ENCODE results near the gene VAT1. TPM values are rescaled to one million over a fixed set of nuclear protein-coding genes. Genes with fewer than 3 reads are reported as not detected.

The VAT1 gene
- total and polyA plus RNA-seq, 2 of the 13 experiments (the other 11 are each of a cell fraction or from before 2014, with no cell fraction given), result 143 to 205 TPM

DNA sequence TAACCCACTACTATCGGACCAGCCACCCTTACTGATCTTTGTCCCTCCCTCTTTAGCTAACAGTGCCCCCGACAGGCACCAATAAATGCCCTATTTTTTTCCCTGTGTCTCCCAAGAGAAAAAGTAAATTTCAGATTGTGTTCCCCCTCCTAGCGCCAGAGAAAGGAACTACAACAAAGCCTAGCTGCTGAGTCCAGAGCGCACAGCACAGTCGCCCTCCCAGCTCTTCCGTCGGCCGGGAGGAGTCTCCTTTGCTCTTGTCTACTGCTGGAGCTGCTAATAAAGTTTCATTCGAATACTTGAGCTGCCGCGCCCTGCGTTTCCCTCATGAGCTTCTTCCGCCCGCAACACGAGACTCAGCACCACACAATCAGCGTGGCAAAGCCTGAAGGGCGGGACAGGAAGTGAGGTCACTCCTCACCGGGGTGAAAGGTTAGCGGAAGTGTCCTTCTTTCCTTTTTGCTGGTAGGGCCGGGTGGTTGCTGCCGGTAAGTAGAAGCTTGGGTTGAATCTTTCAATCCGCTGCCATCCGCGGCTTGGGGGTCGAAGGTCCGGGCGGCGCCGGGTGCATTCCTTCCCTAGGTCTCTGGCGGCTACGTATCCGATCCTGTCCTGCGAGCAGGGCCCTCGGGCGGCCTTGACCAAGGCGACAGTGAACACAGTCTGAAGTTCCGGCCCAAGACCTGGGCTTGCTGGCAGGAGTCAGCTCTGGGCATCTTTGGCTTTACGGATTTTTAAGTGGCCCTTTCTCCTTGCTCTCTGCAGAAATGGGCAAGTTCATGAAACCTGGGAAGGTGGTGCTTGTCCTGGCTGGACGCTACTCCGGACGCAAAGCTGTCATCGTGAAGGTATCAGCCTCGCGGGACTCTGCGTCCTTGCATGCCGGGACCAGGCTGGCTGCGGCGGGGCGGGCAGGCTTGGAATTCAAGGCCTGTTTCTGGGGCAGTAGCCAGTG is 23.9 kb downstream of the VAT1 start, which contains the start of gene RPL27 (continued):
- TF ChIP-seq, protein P1, sequence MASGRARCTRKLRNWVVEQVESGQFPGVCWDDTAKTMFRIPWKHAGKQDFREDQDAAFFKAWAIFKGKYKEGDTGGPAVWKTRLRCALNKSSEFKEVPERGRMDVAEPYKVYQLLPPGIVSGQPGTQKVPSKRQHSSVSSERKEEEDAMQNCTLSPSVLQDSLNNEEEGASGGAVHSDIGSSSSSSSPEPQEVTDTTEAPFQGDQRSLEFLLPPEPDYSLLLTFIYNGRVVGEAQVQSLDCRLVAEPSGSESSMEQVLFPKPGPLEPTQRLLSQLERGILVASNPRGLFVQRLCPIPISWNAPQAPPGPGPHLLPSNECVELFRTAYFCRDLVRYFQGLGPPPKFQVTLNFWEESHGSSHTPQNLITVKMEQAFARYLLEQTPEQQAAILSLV (CRISPR knock-in tag; IDR thresholded peaks at IDR 0.05; ENCODE audit: borderline replicate concordance), result peak; percentile 94
- no peak for TF ChIP-seq SMAD9 (CRISPR knock-in tag; IDR thresholded peaks at IDR 0.05)
- TF ChIP-seq NFE2L2 (IDR thresholded peaks at IDR 0.05; ENCODE audit: low read length), result peak; percentile 1; the same call in 1 of the 2 replicates
- TF ChIP-seq, protein P2, sequence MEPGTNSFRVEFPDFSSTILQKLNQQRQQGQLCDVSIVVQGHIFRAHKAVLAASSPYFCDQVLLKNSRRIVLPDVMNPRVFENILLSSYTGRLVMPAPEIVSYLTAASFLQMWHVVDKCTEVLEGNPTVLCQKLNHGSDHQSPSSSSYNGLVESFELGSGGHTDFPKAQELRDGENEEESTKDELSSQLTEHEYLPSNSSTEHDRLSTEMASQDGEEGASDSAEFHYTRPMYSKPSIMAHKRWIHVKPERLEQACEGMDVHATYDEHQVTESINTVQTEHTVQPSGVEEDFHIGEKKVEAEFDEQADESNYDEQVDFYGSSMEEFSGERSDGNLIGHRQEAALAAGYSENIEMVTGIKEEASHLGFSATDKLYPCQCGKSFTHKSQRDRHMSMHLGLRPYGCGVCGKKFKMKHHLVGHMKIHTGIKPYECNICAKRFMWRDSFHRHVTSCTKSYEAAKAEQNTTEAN (CRISPR knock-in tag; conservative IDR thresholded peaks at IDR 0.05), result peak; percentile 89
- TF ChIP-seq, protein P3, sequence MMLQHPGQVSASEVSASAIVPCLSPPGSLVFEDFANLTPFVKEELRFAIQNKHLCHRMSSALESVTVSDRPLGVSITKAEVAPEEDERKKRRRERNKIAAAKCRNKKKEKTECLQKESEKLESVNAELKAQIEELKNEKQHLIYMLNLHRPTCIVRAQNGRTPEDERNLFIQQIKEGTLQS (CRISPR knock-in tag; IDR thresholded peaks at IDR 0.05), result peak; percentile 78
- TF ChIP-seq ZNF33B (CRISPR knock-in tag; IDR thresholded peaks at IDR 0.05), result 0 out of 2 replicates have a peak, but pooled peaks have one; percentile 28
- peak; percentile 21; the same call in 1 of the 2 replicates for TF ChIP-seq ZNF451 (CRISPR knock-in tag; IDR thresholded peaks at IDR 0.05)
- TF ChIP-seq ZFP36L2 (CRISPR knock-in tag; IDR thresholded peaks at IDR 0.05), result peak; percentile 95
- peak; percentile 97; the same call in 1 of the 2 replicates for TF ChIP-seq ZNF782 (CRISPR knock-in tag; IDR thresholded peaks at IDR 0.05; ENCODE audit: borderline replicate concordance)
- TF ChIP-seq, protein P4, sequence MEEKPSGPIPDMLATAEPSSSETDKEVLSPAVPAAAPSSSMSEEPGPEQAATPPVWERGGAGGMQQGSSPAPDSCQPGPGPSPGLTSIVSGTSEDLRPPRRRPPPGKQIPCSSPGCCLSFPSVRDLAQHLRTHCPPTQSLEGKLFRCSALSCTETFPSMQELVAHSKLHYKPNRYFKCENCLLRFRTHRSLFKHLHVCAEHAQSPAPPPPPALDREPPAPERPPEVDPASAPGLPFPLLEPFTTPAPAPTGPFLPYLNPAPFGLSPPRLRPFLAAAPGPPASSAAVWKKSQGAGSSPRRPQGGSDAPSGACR (CRISPR knock-in tag; IDR thresholded peaks at IDR 0.05), result peak; percentile 93
- TF ChIP-seq, protein P5, sequence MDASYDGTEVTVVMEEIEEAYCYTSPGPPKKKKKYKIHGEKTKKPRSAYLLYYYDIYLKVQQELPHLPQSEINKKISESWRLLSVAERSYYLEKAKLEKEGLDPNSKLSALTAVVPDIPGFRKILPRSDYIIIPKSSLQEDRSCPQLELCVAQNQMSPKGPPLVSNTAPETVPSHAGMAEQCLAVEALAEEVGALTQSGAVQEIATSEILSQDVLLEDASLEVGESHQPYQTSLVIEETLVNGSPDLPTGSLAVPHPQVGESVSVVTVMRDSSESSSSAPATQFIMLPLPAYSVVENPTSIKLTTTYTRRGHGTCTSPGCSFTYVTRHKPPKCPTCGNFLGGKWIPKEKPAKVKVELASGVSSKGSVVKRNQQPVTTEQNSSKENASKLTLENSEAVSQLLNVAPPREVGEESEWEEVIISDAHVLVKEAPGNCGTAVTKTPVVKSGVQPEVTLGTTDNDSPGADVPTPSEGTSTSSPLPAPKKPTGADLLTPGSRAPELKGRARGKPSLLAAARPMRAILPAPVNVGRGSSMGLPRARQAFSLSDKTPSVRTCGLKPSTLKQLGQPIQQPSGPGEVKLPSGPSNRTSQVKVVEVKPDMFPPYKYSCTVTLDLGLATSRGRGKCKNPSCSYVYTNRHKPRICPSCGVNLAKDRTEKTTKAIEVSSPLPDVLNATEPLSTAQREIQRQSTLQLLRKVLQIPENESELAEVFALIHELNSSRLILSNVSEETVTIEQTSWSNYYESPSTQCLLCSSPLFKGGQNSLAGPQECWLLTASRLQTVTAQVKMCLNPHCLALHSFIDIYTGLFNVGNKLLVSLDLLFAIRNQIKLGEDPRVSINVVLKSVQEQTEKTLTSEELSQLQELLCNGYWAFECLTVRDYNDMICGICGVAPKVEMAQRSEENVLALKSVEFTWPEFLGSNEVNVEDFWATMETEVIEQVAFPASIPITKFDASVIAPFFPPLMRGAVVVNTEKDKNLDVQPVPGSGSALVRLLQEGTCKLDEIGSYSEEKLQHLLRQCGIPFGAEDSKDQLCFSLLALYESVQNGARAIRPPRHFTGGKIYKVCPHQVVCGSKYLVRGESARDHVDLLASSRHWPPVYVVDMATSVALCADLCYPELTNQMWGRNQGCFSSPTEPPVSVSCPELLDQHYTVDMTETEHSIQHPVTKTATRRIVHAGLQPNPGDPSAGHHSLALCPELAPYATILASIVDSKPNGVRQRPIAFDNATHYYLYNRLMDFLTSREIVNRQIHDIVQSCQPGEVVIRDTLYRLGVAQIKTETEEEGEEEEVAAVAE (CRISPR knock-in tag; IDR thresholded peaks at IDR 0.05; ENCODE audit: borderline replicate concordance), result peak; percentile 93
- TF ChIP-seq ERF (CRISPR knock-in tag; IDR thresholded peaks at IDR 0.05), result peak; percentile 100
- TF ChIP-seq ARNT2 (CRISPR knock-in tag; IDR thresholded peaks at IDR 0.05; ENCODE audit: low read depth), result peak; percentile 94; the same call in 1 of the 2 replicates
- no peak for TF ChIP-seq TCF7L2 (IDR thresholded peaks at IDR 0.05; ENCODE audit: low read depth, low read length)
- TF ChIP-seq, protein P6, sequence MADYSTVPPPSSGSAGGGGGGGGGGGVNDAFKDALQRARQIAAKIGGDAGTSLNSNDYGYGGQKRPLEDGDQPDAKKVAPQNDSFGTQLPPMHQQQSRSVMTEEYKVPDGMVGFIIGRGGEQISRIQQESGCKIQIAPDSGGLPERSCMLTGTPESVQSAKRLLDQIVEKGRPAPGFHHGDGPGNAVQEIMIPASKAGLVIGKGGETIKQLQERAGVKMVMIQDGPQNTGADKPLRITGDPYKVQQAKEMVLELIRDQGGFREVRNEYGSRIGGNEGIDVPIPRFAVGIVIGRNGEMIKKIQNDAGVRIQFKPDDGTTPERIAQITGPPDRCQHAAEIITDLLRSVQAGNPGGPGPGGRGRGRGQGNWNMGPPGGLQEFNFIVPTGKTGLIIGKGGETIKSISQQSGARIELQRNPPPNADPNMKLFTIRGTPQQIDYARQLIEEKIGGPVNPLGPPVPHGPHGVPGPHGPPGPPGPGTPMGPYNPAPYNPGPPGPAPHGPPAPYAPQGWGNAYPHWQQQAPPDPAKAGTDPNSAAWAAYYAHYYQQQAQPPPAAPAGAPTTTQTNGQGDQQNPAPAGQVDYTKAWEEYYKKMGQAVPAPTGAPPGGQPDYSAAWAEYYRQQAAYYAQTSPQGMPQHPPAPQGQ (CRISPR knock-in tag; IDR thresholded peaks at IDR 0.05; ENCODE audit: borderline replicate concordance), result no peak
- peak; percentile 99 for TF ChIP-seq ZNF556 (CRISPR knock-in tag; IDR thresholded peaks at IDR 0.05; ENCODE audit: borderline replicate concordance)
- peak; percentile 89; the same call in 1 of the 2 replicates for TF ChIP-seq ZNF749 (CRISPR knock-in tag; IDR thresholded peaks at IDR 0.05; ENCODE audit: borderline replicate concordance)
- peak; percentile 100 for TF ChIP-seq SPEN (CRISPR knock-in tag; IDR thresholded peaks at IDR 0.05; ENCODE audit: low read depth)
